Measurements from ENCODE around the gene SPEF1.
A peak's percentile ranks its signal among the peaks of the same experiment; 100 is the strongest.

SPEF1 gene

GRCh38 chr20:3787324-3788014 is 6.2 kb upstream of the SPEF1 start:
- DNase-seq (ENCODE audit: low spot score): no peak

GRCh38 chr20:3786665-3787323 is 5.5 kb upstream of the SPEF1 start, which contains the start of gene CENPB:
TSS of gene CENPB (minus strand) at chr20:3786740. CDS start at chr20:3786483, 257 bp downstream.
- peak; percentile 92 for DNase-seq (ENCODE audit: low spot score)

GRCh38 chr20:3786126-3786484 is 4.9 kb upstream of the SPEF1 start:
- peak; percentile 47 for DNase-seq (ENCODE audit: low spot score)

- no peak for DNase-seq (ENCODE audit: low spot score)
These were observed 4.2 kb upstream of the SPEF1 start for GRCh38 chr20:3785240-3786125.

- no peak for DNase-seq (ENCODE audit: low spot score)
These were observed 3.6 kb upstream of the SPEF1 start for GRCh38 chr20:3784863-3785239.

- no peak for DNase-seq (ENCODE audit: low spot score)
These were observed 3.1 kb upstream of the SPEF1 start for GRCh38 chr20:3784216-3784853.

- no peak for DNase-seq (ENCODE audit: low spot score)
These were observed 2.4 kb upstream of the SPEF1 start for GRCh38 chr20:3783511-3784195.

- no peak for DNase-seq (ENCODE audit: low spot score)
These were observed 1.8 kb upstream of the SPEF1 start for GRCh38 chr20:3783068-3783489.

GRCh38 chr20:3782597-3782996 is 1.3 kb upstream of the SPEF1 start:
- no peak for DNase-seq (ENCODE audit: low spot score)

- DNase-seq (ENCODE audit: low spot score): no peak
These were observed 2.3 kb downstream of the SPEF1 start for GRCh38 chr20:3778976-3779375.

GRCh38 chr20:3777716-3778629 is 3.3 kb downstream of the SPEF1 start:
- DNase-seq (ENCODE audit: low spot score): no peak

GRCh38 chr20:3777381-3777715 is 3.9 kb downstream of the SPEF1 start:
- DNase-seq (ENCODE audit: low spot score): no peak

- no peak for DNase-seq (ENCODE audit: low spot score)
These were observed 5.7 kb downstream of the SPEF1 start for GRCh38 chr20:3775457-3776108.

- DNase-seq (ENCODE audit: low spot score): no peak
These were observed 9.6 kb downstream of the SPEF1 start for GRCh38 chr20:3771552-3772058.

- peak; percentile 66 for DNase-seq (ENCODE audit: low spot score)
These were observed 12.7 kb downstream of the SPEF1 start for GRCh38 chr20:3768342-3769130.

- peak; percentile 99 for DNase-seq (ENCODE audit: low spot score)
These were observed 13.6 kb downstream of the SPEF1 start, which contains the start of gene ADISSP for GRCh38 chr20:3767427-3768341. TSS of gene ADISSP (minus strand) at chr20:3767753. CDS start at chr20:3760100, 7,653 bp downstream.

- DNase-seq (ENCODE audit: low spot score): no peak
These were observed 14.2 kb downstream of the SPEF1 start for GRCh38 chr20:3767110-3767426.
